ENCODE results near the gene USE1.

GRCh38 chr19:17263712-17264640 is 48.8 kb downstream of the USE1 start:
- TF ChIP-seq CTCF (IDR thresholded peaks at IDR 0.05; ENCODE audit: low read length) (no peak), EZH2 (IDR thresholded peaks at IDR 0.05; ENCODE audit: borderline replicate concordance, low read length) (no peak)
